GM12878 (cell line): ENCODE results near the gene NDUFB4. TPM values are rescaled to one million over a fixed set of nuclear protein-coding genes. Genes with fewer than 3 reads are reported as not detected.

Experiments
- ATAC-seq: fragments of 200-7000 bp; cut with Tn5 transposase; 3 replicates; pipeline ENCODE4 v1.9.1; 2020; ENCODE audit warnings: mild to moderate bottlenecking, moderate library complexity
- BruUV-seq: library from RNA; stranded (reverse); fragments of 400-500 nt; replicated peaks from 2 replicates; lab custom pipeline; 2021; lab: Mats Ljungman, UMichigan
- CTCF ChIA-PET: fragments of 300-600 bp; sonication (Branson Sonifier 250); formaldehyde crosslinking; extraction: SDS; loops from one replicate; lab custom pipeline; 2021; ENCODE audit warnings: inconsistent platforms; lab: Yijun Ruan, JAX
- POLR2A ChIA-PET: fragments of 350-600 bp; formaldehyde crosslinking; extraction: SDS; loops from one replicate; lab custom pipeline; 2021; ENCODE audit warnings: inconsistent platforms; lab: Charles Lee
- RAD21 ChIA-PET: fragments of 300-600 bp; sonication (Branson Sonifier 250); formaldehyde crosslinking; loops from one replicate; lab custom pipeline; 2023; ENCODE audit warnings: antibody characterized with exemption; ENCODE audit not compliant: unreplicated experiment; lab: Charles Lee
- SMC1A ChIA-PET: fragments of 300-600 bp; sonication (Branson Sonifier 250); formaldehyde crosslinking; loops from one replicate; lab custom pipeline; 2023; ENCODE audit not compliant: unreplicated experiment, uncharacterized antibody; lab: Charles Lee
- DNase-seq: peaks from one replicate; pipeline ENCODE4 v3.0.0-alpha.2; 2011; ENCODE audit warnings: low read depth, low spot score
- FAIRE-seq: peaks from 3 replicates; lab custom pipeline; 2011; peaks lifted over from hg19 to GRCh38; lab: Jason Lieb, UNC
- H2AFZ ChIP-seq: 2 replicates; pipeline ENCODE4 v1.6.0; 2011; ENCODE audit warnings: low read depth, low read length, control low read depth; ENCODE audit not compliant: control insufficient read depth
- H3K27ac ChIP-seq: 2 replicates; pipeline ENCODE4 v1.5.1; 2011; ENCODE audit warnings: control low read depth; ENCODE audit not compliant: control insufficient read depth, insufficient read depth
- H3K27me3 ChIP-seq, 2 experiments: replicated peaks in 1 of 2; 2 replicates each; pipeline versions ENCODE4 v1.6.0 to v1.6.1; 2011; ENCODE audit warnings: low read length in 1 of 2; ENCODE audit not compliant: control insufficient read depth in 2 of 2, insufficient read depth in 2 of 2
- H3K36me3 ChIP-seq, 2 experiments: 2 replicates each; pipeline ENCODE4 v1.5.1; 2011; ENCODE audit warnings: low read length in 1 of 2; ENCODE audit not compliant: control insufficient read depth in 2 of 2, insufficient read depth in 2 of 2
- H3K4me1 ChIP-seq: 2 replicates; pipeline ENCODE4 v1.6.1; 2011; ENCODE audit warnings: mild to moderate bottlenecking, low read length, moderate library complexity, mixed read lengths; ENCODE audit not compliant: control insufficient read depth, insufficient read depth
- H3K4me2 ChIP-seq: 2 replicates; pipeline ENCODE4 v1.6.0; 2011; ENCODE audit warnings: control low read depth; ENCODE audit not compliant: control insufficient read depth, insufficient read depth
- H3K4me3 ChIP-seq: fragments of 200-600 bp; sonication (generic); 2 replicates; pipeline ENCODE4 v1.5.1; 2016
- H3K79me2 ChIP-seq: 2 replicates; pipeline ENCODE4 v1.6.0; 2011; ENCODE audit warnings: low read length; ENCODE audit not compliant: control insufficient read depth, insufficient read depth
- H3K9ac ChIP-seq: 2 replicates; pipeline ENCODE4 v1.8.0; 2011; ENCODE audit warnings: low read length, control low read depth, mixed read lengths; ENCODE audit not compliant: control insufficient read depth, insufficient read depth
- H3K9me3 ChIP-seq: replicated peaks from 3 replicates; pipeline ENCODE4 v1.5.1; 2011; ENCODE audit warnings: mild to moderate bottlenecking, low read length; ENCODE audit not compliant: control insufficient read depth, insufficient read depth
- H4K20me1 ChIP-seq: 2 replicates; pipeline ENCODE4 v1.6.0; 2011; ENCODE audit not compliant: control insufficient read depth, insufficient read depth
- BMI1 ChIP-seq: fragments of 450-650 bp; IDR thresholded peaks from 2 replicates; pipeline ENCODE4 v1.6.1; 2016; ENCODE audit warnings: mild to moderate bottlenecking, moderate library complexity, borderline replicate concordance
- CREB1 ChIP-seq: IDR thresholded peaks from 2 replicates; pipeline ENCODE4 v1.6.1; 2012; ENCODE audit warnings: low read depth, mild to moderate bottlenecking, inconsistent platforms
- DPF2 ChIP-seq: fragments of 450-650 bp; IDR thresholded peaks from 2 replicates; pipeline ENCODE4 v1.6.1; 2017; ENCODE audit warnings: mild to moderate bottlenecking
- FOXM1 ChIP-seq: IDR thresholded peaks from 2 replicates; pipeline ENCODE4 v1.6.1; 2012; ENCODE audit warnings: low read depth, mild to moderate bottlenecking, inconsistent platforms, low read length, moderate library complexity
- HSF1 ChIP-seq: fragments of 150-350 bp; IDR thresholded peaks from 2 replicates; pipeline ENCODE4 v1.6.1; 2014; ENCODE audit warnings: mild to moderate bottlenecking, low read depth, low read length
- MYC ChIP-seq: IDR thresholded peaks from 2 replicates; pipeline ENCODE4 v1.6.1; 2011; ENCODE audit warnings: mild to moderate bottlenecking, low read length, moderate library complexity, inconsistent platforms; ENCODE audit not compliant: insufficient read depth, insufficient replicate concordance, insufficient read length, severe bottlenecking
- POLR2A ChIP-seq: IDR thresholded peaks from 2 replicates; pipeline ENCODE4 v1.6.1; 2011; ENCODE audit warnings: low read depth, mild to moderate bottlenecking, low read length
- POLR2AphosphoS2 ChIP-seq: IDR thresholded peaks from 2 replicates; pipeline ENCODE4 v1.6.1; 2011; ENCODE audit warnings: low read depth, mild to moderate bottlenecking, low read length, improper control_type of control experiment, moderate library complexity
- SIN3A ChIP-seq: IDR thresholded peaks from 2 replicates; pipeline ENCODE4 v1.6.1; 2012; ENCODE audit warnings: low read depth, low read length, improper control_type of control experiment
- TCF12 ChIP-seq: IDR thresholded peaks from 2 replicates; pipeline ENCODE4 v1.6.1; 2011; ENCODE audit warnings: low read depth, mild to moderate bottlenecking, low read length
- WGBS: methylation state at CpG from one replicate; pipeline ENCODE4 v1.1.6; 2016; ENCODE audit warnings: low lambda C conversion rate; ENCODE audit not compliant: insufficient replicate concordance, insufficient coverage; ENCODE audit errors: missing lambda C conversion rate; 5-methylcytosine and 5-hydroxymethylcytosine counted together
- in situ Hi-C: fragments of 300-500 bp; cut with MboI; formaldehyde crosslinking; loops from 9 replicates; pipeline ENCODE4 v1.14.3; 2018; ENCODE audit warnings: mixed read lengths
- intact Hi-C: fragments of 100-400 bp; cut with micrococcal nuclease; formaldehyde crosslinking; loops from one replicate; pipeline ENCODE4 v1.14.2; 2022; ENCODE audit not compliant: unreplicated experiment
- polyA plus RNA-seq, 11 experiments: library from polyadenylated mRNA; depleted of rRNA in 4 of 11; unstranded in 6 of 11; stranded (reverse) in 5 of 11; fragments of >200 nt; fragmentation: Nextera tagmentation in 4 of 11; fragmentation: Illumina TruSeq in 1 of 11; extraction: Ambion mirVana in 4 of 11; extraction: Trizol in 1 of 11; gene quantifications; 1 replicate in 1 of 11; 2 replicates in 10 of 11; pipeline versions ENCODE4 v1.2.1 to v1.2.3, GENCODE V29; 2011 to 2016; ENCODE audit warnings: inconsistent platforms in 2 of 11, missing spikeins in 2 of 11, low read depth in 1 of 11
- total RNA-seq, 4 experiments: library from RNA; depleted of rRNA in 3 of 4; stranded (reverse); fragments of >200 nt in 3 of 4; fragmentation: Illumina TruSeq in 1 of 4; extraction: Trizol in 1 of 4; gene quantifications; 2 replicates each; pipeline versions ENCODE4 v1.2.1 to v1.2.3, GENCODE V29; 2013 to 2021
- TF ChIP-seq, protein P1 (sequence below): fragments of 450-650 bp; IDR thresholded peaks from 2 replicates; pipeline ENCODE4 v1.6.1; 2017; ENCODE audit warnings: borderline replicate concordance
- TF ChIP-seq, protein P2 (sequence below): IDR thresholded peaks from 2 replicates; pipeline ENCODE4 v1.6.1; 2011; ENCODE audit warnings: low read depth, low read length, improper control_type of control experiment, borderline replicate concordance
- TF ChIP-seq, protein P3 (sequence below): IDR thresholded peaks from 2 replicates; pipeline ENCODE4 v1.6.1; 2012; ENCODE audit warnings: low read depth, low read length, improper control_type of control experiment

Gene NDUFB4
- total and polyA plus RNA-seq, 10 of the 15 experiments (the other 5 are each of a cell fraction or from before 2014, with no cell fraction given), result 155 to 864 (median 387) TPM

GRCh38 chr3:120602682-120603081 lies 6.5 kb downstream of the NDUFB4 start:
- POLR2A ChIA-PET, result no interaction called here
- ATAC-seq (no peak), DNase-seq (no peak), FAIRE-seq (no peak)
- H3K4me2 ChIP-seq, result no peak overlapping the region
- H3K27me3 ChIP-seq, result no peaks in the 10 kb centered on the region
- H3K9me3 ChIP-seq, result no peaks in the 10 kb centered on the region
- in situ Hi-C loops (loop anchor here (10.0 kb wide), 1 partner anchor 62 kb away; no protein-coding TSS in a partner anchor), intact Hi-C loops (no loop called here)
- peaks cover 23% of the 10 kb centered on the region for H3K79me2 ChIP-seq
- no peaks in the 10 kb centered on the region; the same call in 1 of the 2 replicates for H4K20me1 ChIP-seq
- no peak for TF ChIP-seq BMI1
- TF ChIP-seq DPF2, result no peak
- TF ChIP-seq HSF1, result no peak
- TF ChIP-seq TCF12, result no peak
- peak; percentile 40; the same call in 1 of the 2 replicates for TF ChIP-seq POLR2A
- TF ChIP-seq MYC, result no peak
- TF ChIP-seq, protein P1, sequence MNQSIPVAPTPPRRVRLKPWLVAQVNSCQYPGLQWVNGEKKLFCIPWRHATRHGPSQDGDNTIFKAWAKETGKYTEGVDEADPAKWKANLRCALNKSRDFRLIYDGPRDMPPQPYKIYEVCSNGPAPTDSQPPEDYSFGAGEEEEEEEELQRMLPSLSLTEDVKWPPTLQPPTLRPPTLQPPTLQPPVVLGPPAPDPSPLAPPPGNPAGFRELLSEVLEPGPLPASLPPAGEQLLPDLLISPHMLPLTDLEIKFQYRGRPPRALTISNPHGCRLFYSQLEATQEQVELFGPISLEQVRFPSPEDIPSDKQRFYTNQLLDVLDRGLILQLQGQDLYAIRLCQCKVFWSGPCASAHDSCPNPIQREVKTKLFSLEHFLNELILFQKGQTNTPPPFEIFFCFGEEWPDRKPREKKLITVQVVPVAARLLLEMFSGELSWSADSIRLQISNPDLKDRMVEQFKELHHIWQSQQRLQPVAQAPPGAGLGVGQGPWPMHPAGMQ, result no peak
- no peak for TF ChIP-seq CREB1
- TF ChIP-seq, protein P2, sequence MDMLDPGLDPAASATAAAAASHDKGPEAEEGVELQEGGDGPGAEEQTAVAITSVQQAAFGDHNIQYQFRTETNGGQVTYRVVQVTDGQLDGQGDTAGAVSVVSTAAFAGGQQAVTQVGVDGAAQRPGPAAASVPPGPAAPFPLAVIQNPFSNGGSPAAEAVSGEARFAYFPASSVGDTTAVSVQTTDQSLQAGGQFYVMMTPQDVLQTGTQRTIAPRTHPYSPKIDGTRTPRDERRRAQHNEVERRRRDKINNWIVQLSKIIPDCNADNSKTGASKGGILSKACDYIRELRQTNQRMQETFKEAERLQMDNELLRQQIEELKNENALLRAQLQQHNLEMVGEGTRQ, result no peak
- TF ChIP-seq POLR2AphosphoS2, result peak; percentile 72; the same call in 1 of the 2 replicates
- TF ChIP-seq, protein P3, sequence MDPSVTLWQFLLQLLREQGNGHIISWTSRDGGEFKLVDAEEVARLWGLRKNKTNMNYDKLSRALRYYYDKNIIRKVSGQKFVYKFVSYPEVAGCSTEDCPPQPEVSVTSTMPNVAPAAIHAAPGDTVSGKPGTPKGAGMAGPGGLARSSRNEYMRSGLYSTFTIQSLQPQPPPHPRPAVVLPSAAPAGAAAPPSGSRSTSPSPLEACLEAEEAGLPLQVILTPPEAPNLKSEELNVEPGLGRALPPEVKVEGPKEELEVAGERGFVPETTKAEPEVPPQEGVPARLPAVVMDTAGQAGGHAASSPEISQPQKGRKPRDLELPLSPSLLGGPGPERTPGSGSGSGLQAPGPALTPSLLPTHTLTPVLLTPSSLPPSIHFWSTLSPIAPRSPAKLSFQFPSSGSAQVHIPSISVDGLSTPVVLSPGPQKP, result no peak
- TF ChIP-seq SIN3A, result no peak
- TF ChIP-seq FOXM1, result no peak
- peaks cover 0 to 8% of the 10 kb centered on the region in 2 experiments; a peak in 3 of 4 replicates for H3K36me3 ChIP-seq
- BruUV-seq, result no TSS peak
- no peak overlapping the region for H2AFZ ChIP-seq
- no peak overlapping the region for H3K9ac ChIP-seq
- RAD21 ChIA-PET, result interaction anchor here (1.3 kb wide), 1 partner anchor 32 kb away, joined by 3 read pairs; no protein-coding TSS in a partner anchor
- no peaks in the 10 kb centered on the region; the same call in 1 of the 2 replicates for H3K4me1 ChIP-seq
- SMC1A ChIA-PET, result interaction anchor here (1.7 kb wide), 1 partner anchor 76 kb away, joined by 3 read pairs; no protein-coding TSS in a partner anchor
- no peak overlapping the region for H3K27ac ChIP-seq
- no peak overlapping the region for H3K4me3 ChIP-seq
- CTCF ChIA-PET, result interaction anchor here (1.4 kb wide), 1 partner anchor 12 kb away, joined by 3 read pairs; no protein-coding TSS in a partner anchor
- WGBS, result 75% methylated on average over 2 of the region's 2 CpGs
